Liver (tissue), 3 donors: ENCODE results near the gene TCAP.

Source experiments
- MAX ChIP-seq: IDR thresholded peaks from 2 replicates; pipeline ENCODE4 v1.6.1; 2016; ENCODE audit warnings: antibody characterized with exemption
- RXRA ChIP-seq, 2 donors: IDR thresholded peaks; 2 replicates each; pipeline ENCODE4 v1.6.1; 2017 to 2018; ENCODE audit warnings: antibody characterized with exemption in 2 of 2, mild to moderate bottlenecking in 1 of 2
- TAF1 ChIP-seq: conservative IDR thresholded peaks from 2 replicates; pipeline ENCODE4 v1.6.1; 2016; ENCODE audit warnings: antibody characterized with exemption, mild to moderate bottlenecking
- YY1 ChIP-seq: IDR thresholded peaks from 2 replicates; pipeline ENCODE4 v1.6.1; 2016; ENCODE audit warnings: antibody characterized with exemption, mild to moderate bottlenecking
- TF ChIP-seq, protein P1 (sequence below): fragments of 150-350 bp; IDR thresholded peaks from 2 replicates; pipeline ENCODE4 v1.5.1; 2017; ENCODE audit warnings: improper control_type of control experiment, low read depth, low read length; ENCODE audit not compliant: missing input control
- donor health status: healthy.
- donor health status: healthy.

DNA sequence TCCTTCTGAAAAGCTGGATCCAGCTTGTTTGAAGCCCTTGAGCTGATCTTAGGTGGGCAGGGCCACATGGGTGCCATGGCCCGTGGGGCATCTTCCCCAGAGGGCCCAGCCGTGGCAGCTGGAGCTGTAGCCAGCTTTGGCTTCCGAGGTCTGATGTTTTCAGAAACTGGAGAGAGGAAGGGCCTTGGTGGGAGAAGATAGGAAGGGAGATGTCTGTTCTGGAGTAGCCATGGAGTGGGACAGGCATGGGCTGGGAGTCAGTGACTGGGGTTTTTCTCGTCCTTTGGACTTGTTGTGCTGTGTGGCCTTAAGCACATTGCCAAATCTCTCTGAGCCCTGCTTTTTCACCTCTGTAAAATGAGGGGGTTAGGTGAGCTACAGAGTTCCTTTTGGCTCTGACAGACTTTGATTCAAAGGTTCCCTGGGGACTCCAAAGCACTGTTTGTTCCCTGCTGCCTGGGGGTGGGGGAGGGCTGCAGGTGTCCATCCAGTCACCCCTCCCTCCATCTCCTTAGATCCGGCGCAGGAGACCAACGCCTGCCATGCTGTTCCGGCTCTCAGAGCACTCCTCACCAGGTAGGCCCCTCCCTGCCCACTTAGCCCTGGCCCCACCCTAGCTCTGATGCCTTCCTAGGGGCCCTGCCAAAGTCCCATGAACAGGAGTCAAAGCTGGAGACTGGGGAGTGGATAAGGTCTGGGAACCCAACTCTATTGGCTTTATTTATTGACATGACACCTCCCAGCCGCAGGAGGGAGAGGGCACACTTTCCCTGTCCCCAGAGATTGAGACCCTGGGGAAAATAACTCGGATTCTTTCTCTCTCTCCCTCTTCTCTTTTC is 36.3 kb upstream of the TCAP start:
- TF ChIP-seq YY1: no peak
- TF ChIP-seq RXRA (IDR thresholded peaks at IDR 0.05): no peak
- TF ChIP-seq TAF1: no peak
- no peak for TF ChIP-seq MAX
- TF ChIP-seq, protein P1, sequence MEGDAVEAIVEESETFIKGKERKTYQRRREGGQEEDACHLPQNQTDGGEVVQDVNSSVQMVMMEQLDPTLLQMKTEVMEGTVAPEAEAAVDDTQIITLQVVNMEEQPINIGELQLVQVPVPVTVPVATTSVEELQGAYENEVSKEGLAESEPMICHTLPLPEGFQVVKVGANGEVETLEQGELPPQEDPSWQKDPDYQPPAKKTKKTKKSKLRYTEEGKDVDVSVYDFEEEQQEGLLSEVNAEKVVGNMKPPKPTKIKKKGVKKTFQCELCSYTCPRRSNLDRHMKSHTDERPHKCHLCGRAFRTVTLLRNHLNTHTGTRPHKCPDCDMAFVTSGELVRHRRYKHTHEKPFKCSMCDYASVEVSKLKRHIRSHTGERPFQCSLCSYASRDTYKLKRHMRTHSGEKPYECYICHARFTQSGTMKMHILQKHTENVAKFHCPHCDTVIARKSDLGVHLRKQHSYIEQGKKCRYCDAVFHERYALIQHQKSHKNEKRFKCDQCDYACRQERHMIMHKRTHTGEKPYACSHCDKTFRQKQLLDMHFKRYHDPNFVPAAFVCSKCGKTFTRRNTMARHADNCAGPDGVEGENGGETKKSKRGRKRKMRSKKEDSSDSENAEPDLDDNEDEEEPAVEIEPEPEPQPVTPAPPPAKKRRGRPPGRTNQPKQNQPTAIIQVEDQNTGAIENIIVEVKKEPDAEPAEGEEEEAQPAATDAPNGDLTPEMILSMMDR: no peak
